ENCODE data around the gene HSPG2. TPM values are rescaled to one million over a fixed set of nuclear protein-coding genes. Genes with fewer than 3 reads are reported as not detected.

Gene HSPG2
- total and polyA plus RNA-seq, 4 experiments from 2014 or later, result 1.2 TPM; not detected in 2

GRCh38 chr1:21866707-21867043, 70.4 kb downstream of the HSPG2 start:
- Mint-ChIP-seq H3K4me1 (peaks cover 0 to 1% (median 0%) of the 10 kb centered on the region in 4 donors), H3K27ac (no peak overlapping the region), H3K9me3 (no peaks in the 10 kb centered on the region), H3K27me3 (no peaks in the 10 kb centered on the region), H3K36me3 (no peaks in the 10 kb centered on the region), H3K4me3 (no peak overlapping the region)
- ChIA-PET CTCF (ENCODE audit: partially characterized antibody) (interaction anchor here (0.8 kb wide), 1 partner anchor 13 kb away, joined by 4 read pairs; no protein-coding TSS in a partner anchor), POLR2A (ENCODE audit: partially characterized antibody) (no interaction called here)
- intact Hi-C loops (cut with micrococcal nuclease), result no loop called here
- Histone ChIP-seq H3K27me3 (ENCODE audit: insufficient read depth, low read length) (no peaks in the 10 kb centered on the region), H3K36me3 (ENCODE audit: insufficient read depth, low read length) (no peaks in the 10 kb centered on the region), H3K4me3 (ENCODE audit: low read length in 2 of 2) (no peak overlapping the region), H3K9me3 (ENCODE audit: control insufficient read depth in 1 of 2, low read length in 2 of 2) (no peaks in the 10 kb centered on the region), H3K27ac (ENCODE audit: low read depth, low read length) (no peak overlapping the region), H3K4me1 (ENCODE audit: insufficient read depth, low read length) (no peaks in the 10 kb centered on the region)
- DNase-seq, result no peak

GRCh38 chr1:21865943-21866706, 71.0 kb downstream of the HSPG2 start:
- Mint-ChIP-seq H3K27ac (no peak overlapping the region), H3K27me3 (no peaks in the 10 kb centered on the region), H3K9me3 (no peaks in the 10 kb centered on the region), H3K4me1 (peaks cover 0 to 1% (median 0%) of the 10 kb centered on the region in 4 donors), H3K4me3 (no peak overlapping the region), H3K36me3 (no peaks in the 10 kb centered on the region)
- Histone ChIP-seq H3K4me3 (ENCODE audit: low read length in 2 of 2) (no peak overlapping the region), H3K27ac (ENCODE audit: low read depth, low read length) (no peak overlapping the region), H3K4me1 (ENCODE audit: insufficient read depth, low read length) (no peaks in the 10 kb centered on the region), H3K27me3 (ENCODE audit: insufficient read depth, low read length) (no peaks in the 10 kb centered on the region), H3K9me3 (ENCODE audit: control insufficient read depth in 1 of 2, low read length in 2 of 2) (no peaks in the 10 kb centered on the region), H3K36me3 (ENCODE audit: insufficient read depth, low read length) (no peaks in the 10 kb centered on the region)
- CTCF ChIA-PET (ENCODE audit: partially characterized antibody), result interaction anchor here (0.8 kb wide), 1 partner anchor 12 kb away, joined by 4 read pairs; no protein-coding TSS in a partner anchor
- intact Hi-C loops (cut with micrococcal nuclease), result no loop called here
- DNase-seq, result no peak
- POLR2A ChIA-PET (ENCODE audit: partially characterized antibody), result no interaction called here

- H3K27ac Mint-ChIP-seq, result no peak overlapping the region
- no peaks in the 10 kb centered on the region for H3K36me3 ChIP-seq (ENCODE audit: insufficient read depth, low read length)
- H3K4me1 Mint-ChIP-seq, result peaks cover 0 to 1% (median 0%) of the 10 kb centered on the region in 4 donors
- no peaks in the 10 kb centered on the region for H3K27me3 ChIP-seq (ENCODE audit: insufficient read depth, low read length)
- no peak for DNase-seq
- H3K4me3 Mint-ChIP-seq, result no peak overlapping the region
- no peaks in the 10 kb centered on the region for H3K9me3 ChIP-seq (ENCODE audit: control insufficient read depth in 1 of 2, low read length in 2 of 2)
- ChIA-PET CTCF (ENCODE audit: partially characterized antibody) (no interaction called here), POLR2A (ENCODE audit: partially characterized antibody) (no interaction called here)
- no peaks in the 10 kb centered on the region for H3K4me1 ChIP-seq (ENCODE audit: insufficient read depth, low read length)
- H3K36me3 Mint-ChIP-seq, result no peaks in the 10 kb centered on the region
- intact Hi-C loops (cut with micrococcal nuclease), result no loop called here
- H3K27me3 Mint-ChIP-seq, result no peaks in the 10 kb centered on the region
- no peak overlapping the region for H3K27ac ChIP-seq (ENCODE audit: low read depth, low read length)
- H3K4me3 ChIP-seq (ENCODE audit: low read length in 2 of 2), result no peak overlapping the region
- no peaks in the 10 kb centered on the region for H3K9me3 Mint-ChIP-seq
Observed at GRCh38 chr1:21865609-21865942, 71.5 kb downstream of the HSPG2 start.

- POLR2A ChIA-PET (ENCODE audit: partially characterized antibody), result no interaction called here
- no peak for DNase-seq
- Mint-ChIP-seq H3K27ac (no peak overlapping the region), H3K4me1 (peaks cover 0 to 1% (median 0%) of the 10 kb centered on the region in 4 donors), H3K9me3 (no peaks in the 10 kb centered on the region), H3K36me3 (no peaks in the 10 kb centered on the region), H3K27me3 (no peaks in the 10 kb centered on the region), H3K4me3 (peak overlapping the region in 1 of 8 donors; percentile 5)
- H3K27me3 ChIP-seq (ENCODE audit: insufficient read depth, low read length), result no peaks in the 10 kb centered on the region
- H3K27ac ChIP-seq (ENCODE audit: low read depth, low read length), result no peak overlapping the region
- H3K4me1 ChIP-seq (ENCODE audit: insufficient read depth, low read length), result no peaks in the 10 kb centered on the region
- CTCF ChIA-PET (ENCODE audit: partially characterized antibody), result no interaction called here
- H3K36me3 ChIP-seq (ENCODE audit: insufficient read depth, low read length), result no peaks in the 10 kb centered on the region
- no peak overlapping the region for H3K4me3 ChIP-seq (ENCODE audit: low read length in 2 of 2)
- intact Hi-C loops (cut with micrococcal nuclease), result no loop called here
- no peaks in the 10 kb centered on the region for H3K9me3 ChIP-seq (ENCODE audit: control insufficient read depth in 1 of 2, low read length in 2 of 2)
Observed at GRCh38 chr1:21864730-21865129, 72.4 kb downstream of the HSPG2 start.

GRCh38 chr1:21863981-21864380, 73.1 kb downstream of the HSPG2 start:
- H3K4me3 ChIP-seq (ENCODE audit: low read length in 2 of 2), result no peak overlapping the region
- H3K9me3 ChIP-seq (ENCODE audit: control insufficient read depth in 1 of 2, low read length in 2 of 2), result no peaks in the 10 kb centered on the region
- ChIA-PET CTCF (ENCODE audit: partially characterized antibody) (no interaction called here), POLR2A (ENCODE audit: partially characterized antibody) (no interaction called here)
- H3K4me3 Mint-ChIP-seq, result no peak overlapping the region
- intact Hi-C loops (cut with micrococcal nuclease), result no loop called here
- H3K4me1 Mint-ChIP-seq, result no peaks in the 10 kb centered on the region
- no peak for DNase-seq
- no peaks in the 10 kb centered on the region for H3K9me3 Mint-ChIP-seq
- H3K27me3 Mint-ChIP-seq, result no peaks in the 10 kb centered on the region
- H3K27me3 ChIP-seq (ENCODE audit: insufficient read depth, low read length), result no peaks in the 10 kb centered on the region
- no peaks in the 10 kb centered on the region for H3K36me3 ChIP-seq (ENCODE audit: insufficient read depth, low read length)
- H3K36me3 Mint-ChIP-seq, result no peaks in the 10 kb centered on the region
- H3K27ac ChIP-seq (ENCODE audit: low read depth, low read length), result no peak overlapping the region
- no peak overlapping the region for H3K27ac Mint-ChIP-seq
- H3K4me1 ChIP-seq (ENCODE audit: insufficient read depth, low read length), result no peaks in the 10 kb centered on the region

GRCh38 chr1:21861602-21862429, 75.3 kb downstream of the HSPG2 start:
- H3K9me3 Mint-ChIP-seq, result no peaks in the 10 kb centered on the region
- intact Hi-C loops (cut with micrococcal nuclease), result no loop called here
- Histone ChIP-seq H3K36me3 (ENCODE audit: insufficient read depth, low read length) (no peaks in the 10 kb centered on the region), H3K27me3 (ENCODE audit: insufficient read depth, low read length) (no peaks in the 10 kb centered on the region), H3K4me1 (ENCODE audit: insufficient read depth, low read length) (no peaks in the 10 kb centered on the region), H3K4me3 (ENCODE audit: low read length in 2 of 2) (no peak overlapping the region), H3K27ac (ENCODE audit: low read depth, low read length) (no peak overlapping the region), H3K9me3 (ENCODE audit: control insufficient read depth in 1 of 2, low read length in 2 of 2) (no peaks in the 10 kb centered on the region)
- H3K27me3 Mint-ChIP-seq, result no peaks in the 10 kb centered on the region
- POLR2A ChIA-PET (ENCODE audit: partially characterized antibody), result no interaction called here
- no peak overlapping the region for H3K27ac Mint-ChIP-seq
- CTCF ChIA-PET (ENCODE audit: partially characterized antibody), result no interaction called here
- DNase-seq, result no peak
- peaks cover 0 to 2% (median 0%) of the 10 kb centered on the region in 4 donors for H3K4me1 Mint-ChIP-seq
- H3K4me3 Mint-ChIP-seq, result no peak overlapping the region
- H3K36me3 Mint-ChIP-seq, result no peaks in the 10 kb centered on the region

- Mint-ChIP-seq H3K27ac (no peak overlapping the region), H3K36me3 (no peaks in the 10 kb centered on the region), H3K9me3 (no peaks in the 10 kb centered on the region), H3K27me3 (no peaks in the 10 kb centered on the region), H3K4me3 (no peak overlapping the region), H3K4me1 (peaks cover 0 to 2% (median 0%) of the 10 kb centered on the region in 4 donors)
- H3K27ac ChIP-seq (ENCODE audit: low read depth, low read length), result no peak overlapping the region
- no peaks in the 10 kb centered on the region for H3K9me3 ChIP-seq (ENCODE audit: control insufficient read depth in 1 of 2, low read length in 2 of 2)
- CTCF ChIA-PET (ENCODE audit: partially characterized antibody), result no interaction called here
- H3K4me3 ChIP-seq (ENCODE audit: low read length in 2 of 2), result no peak overlapping the region
- no peaks in the 10 kb centered on the region for H3K27me3 ChIP-seq (ENCODE audit: insufficient read depth, low read length)
- no peak for DNase-seq
- intact Hi-C loops (cut with micrococcal nuclease), result no loop called here
- H3K4me1 ChIP-seq (ENCODE audit: insufficient read depth, low read length), result no peaks in the 10 kb centered on the region
- H3K36me3 ChIP-seq (ENCODE audit: insufficient read depth, low read length), result no peaks in the 10 kb centered on the region
- POLR2A ChIA-PET (ENCODE audit: partially characterized antibody), result no interaction called here
Observed at GRCh38 chr1:21860971-21861370, 76.1 kb downstream of the HSPG2 start.

Data from CD4-positive, alpha-beta memory T cell (primary cell).